Muscle layer of duodenum (tissue), 2 donors: Measurements from ENCODE around the gene NOSIP.

Source experiments
- H3K27ac ChIP-seq: one replicate; pipeline ENCODE4 v1.7.0; 2013; ENCODE audit warnings: mild to moderate bottlenecking, low read length
- H3K27me3 ChIP-seq: one replicate; pipeline ENCODE4 v1.7.0; 2013; ENCODE audit warnings: low read depth, mild to moderate bottlenecking, control low read depth, low read length
- H3K36me3 ChIP-seq, 2 donors: one replicate each; pipeline ENCODE4 v1.7.0; 2013; ENCODE audit warnings: low read length in 2 of 2, control low read depth in 1 of 2, mild to moderate bottlenecking in 1 of 2; ENCODE audit not compliant: insufficient read depth in 2 of 2, control insufficient read depth in 1 of 2
- H3K4me1 ChIP-seq, 2 donors: one replicate each; pipeline ENCODE4 v1.7.0; 2013; ENCODE audit warnings: low read length in 2 of 2, mild to moderate bottlenecking in 2 of 2, control low read depth in 1 of 2, moderate library complexity in 1 of 2; ENCODE audit not compliant: insufficient read depth in 2 of 2, control insufficient read depth in 1 of 2
- H3K4me3 ChIP-seq, 2 donors: one replicate each; pipeline ENCODE4 v1.7.0; 2013; ENCODE audit warnings: low read length in 2 of 2, low read depth in 1 of 2, mild to moderate bottlenecking in 1 of 2
- H3K9me3 ChIP-seq, 2 donors: one replicate each; pipeline ENCODE4 v1.7.0; 2013; ENCODE audit warnings: low read length in 2 of 2, control low read depth in 1 of 2, mild to moderate bottlenecking in 1 of 2; ENCODE audit not compliant: control insufficient read depth in 1 of 2
- donor health status: healthy.

Gene NOSIP

DNA sequence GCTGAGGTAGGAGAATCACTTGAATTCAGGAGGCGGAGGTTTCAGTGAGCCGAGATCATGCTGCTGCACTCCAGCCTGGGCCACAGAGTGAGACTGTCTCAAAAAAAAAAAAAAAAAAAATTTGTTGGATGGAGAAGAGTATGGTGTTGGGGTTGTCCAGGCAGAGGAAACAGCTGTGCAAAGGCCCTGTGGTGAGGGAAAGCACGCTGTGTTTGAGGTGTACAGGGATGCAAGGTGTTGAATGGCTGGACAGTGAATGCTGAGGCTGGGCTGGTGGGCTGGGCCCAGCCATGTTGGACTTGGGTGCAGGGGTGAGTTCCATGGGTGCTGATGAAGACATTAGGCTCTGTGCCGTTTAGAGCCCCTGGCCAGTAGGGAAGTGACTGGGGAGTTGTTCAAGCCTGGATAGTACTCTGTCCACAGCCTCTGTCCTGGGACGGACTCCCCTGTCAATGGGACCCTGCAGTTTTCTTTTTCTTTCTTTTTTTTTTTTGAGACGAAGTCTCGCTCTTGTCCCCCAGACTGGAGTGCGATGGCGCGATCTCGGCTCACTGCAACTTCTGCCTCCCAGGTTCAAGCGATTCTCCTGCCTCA is 29.2 kb upstream of the NOSIP start:
- Histone ChIP-seq H3K27ac (no peak overlapping the region), H3K4me3 (no peak overlapping the region), H3K4me1 (peaks cover 0 to 3% of the 10 kb centered on the region in 2 donors), H3K9me3 (no peaks in the 10 kb centered on the region), H3K27me3 (no peaks in the 10 kb centered on the region), H3K36me3 (peaks cover 3 to 41% of the 10 kb centered on the region in 2 donors)

DNA sequence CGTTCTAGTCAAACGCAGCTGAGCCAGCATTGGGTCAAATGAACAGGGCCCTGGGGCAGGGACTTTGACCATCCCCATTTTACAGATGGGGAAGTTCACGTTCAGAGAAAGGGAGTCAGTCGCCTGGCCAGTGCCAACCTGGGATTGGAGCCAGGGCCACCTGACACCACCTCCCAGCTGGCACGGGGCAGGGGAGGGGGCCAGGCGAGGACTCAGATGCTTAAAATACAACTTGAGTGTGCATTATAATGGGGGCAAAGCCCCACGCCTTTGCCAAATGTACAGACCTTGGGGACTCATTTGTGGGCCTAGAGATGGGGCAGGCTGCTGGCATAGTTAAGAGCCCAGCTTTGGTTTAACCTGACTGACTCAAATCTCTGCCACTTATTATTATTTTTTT is 25.2 kb upstream of the NOSIP start:
- peaks cover 15 to 59% of the 10 kb centered on the region in 2 donors for H3K36me3 ChIP-seq
- no peak overlapping the region for H3K27ac ChIP-seq
- no peaks in the 10 kb centered on the region for H3K4me1 ChIP-seq

DNA sequence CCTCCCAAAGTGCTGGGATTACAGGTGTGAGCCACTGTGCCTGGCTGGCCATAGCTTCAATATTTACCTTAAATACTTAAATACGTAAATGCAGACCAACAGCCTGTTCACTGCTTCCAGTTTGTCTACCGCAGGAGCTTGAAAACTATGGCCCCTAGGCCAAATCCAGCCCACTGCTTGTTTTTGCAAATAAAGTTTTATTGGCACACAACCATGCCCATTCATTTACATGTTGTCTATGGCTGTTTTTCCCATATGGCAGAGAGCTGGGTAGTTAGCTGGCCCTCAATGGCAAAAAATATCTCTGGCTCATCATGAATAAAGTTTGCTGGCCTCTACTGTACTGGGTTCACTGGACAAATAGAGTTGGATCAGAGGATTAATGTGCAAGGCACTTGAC is 22.4 kb upstream of the NOSIP start:
- peaks cover 20 to 54% of the 10 kb centered on the region in 2 donors for H3K36me3 ChIP-seq
- no peak overlapping the region for H3K4me3 ChIP-seq
- no peaks in the 10 kb centered on the region for H3K9me3 ChIP-seq
- H3K27ac ChIP-seq: no peak overlapping the region
- no peaks in the 10 kb centered on the region for H3K4me1 ChIP-seq
- no peaks in the 10 kb centered on the region for H3K27me3 ChIP-seq

More for the DNA sequence above, 25.2 kb upstream of the NOSIP start:
- Histone ChIP-seq H3K4me3 (no peak overlapping the region), H3K27me3 (no peaks in the 10 kb centered on the region), H3K9me3 (no peaks in the 10 kb centered on the region)

DNA sequence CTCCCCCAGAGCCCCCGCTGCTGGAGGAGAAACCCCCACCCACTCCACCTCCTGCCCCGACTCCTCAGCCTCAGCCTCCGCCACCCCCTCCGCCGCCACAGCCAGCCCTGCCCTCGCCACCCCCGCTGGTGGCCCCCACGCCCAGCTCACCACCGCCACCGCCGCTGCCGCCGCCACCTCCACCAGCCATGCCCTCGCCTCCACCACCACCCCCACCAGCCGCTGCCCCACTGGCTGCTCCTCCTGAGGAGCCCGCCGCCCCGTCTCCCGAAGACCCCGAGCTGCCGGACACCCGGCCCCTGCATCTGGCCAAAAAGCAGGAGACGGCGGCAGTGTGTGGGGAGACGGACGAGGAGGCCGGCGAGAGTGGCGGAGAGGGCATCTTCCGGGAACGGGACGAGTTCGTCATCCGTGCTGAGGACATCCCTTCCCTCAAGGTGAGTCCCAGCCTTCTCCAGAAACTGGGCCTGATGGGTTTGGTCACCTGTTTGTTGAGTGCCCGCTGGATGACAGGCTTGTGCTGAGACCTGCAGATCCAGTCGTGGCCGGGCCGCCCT is 21.2 kb upstream of the NOSIP start:
- Histone ChIP-seq H3K4me1 (no peaks in the 10 kb centered on the region), H3K27me3 (no peaks in the 10 kb centered on the region), H3K4me3 (no peak overlapping the region), H3K36me3 (peaks cover 16 to 60% of the 10 kb centered on the region in 2 donors), H3K9me3 (no peaks in the 10 kb centered on the region), H3K27ac (no peak overlapping the region)

DNA sequence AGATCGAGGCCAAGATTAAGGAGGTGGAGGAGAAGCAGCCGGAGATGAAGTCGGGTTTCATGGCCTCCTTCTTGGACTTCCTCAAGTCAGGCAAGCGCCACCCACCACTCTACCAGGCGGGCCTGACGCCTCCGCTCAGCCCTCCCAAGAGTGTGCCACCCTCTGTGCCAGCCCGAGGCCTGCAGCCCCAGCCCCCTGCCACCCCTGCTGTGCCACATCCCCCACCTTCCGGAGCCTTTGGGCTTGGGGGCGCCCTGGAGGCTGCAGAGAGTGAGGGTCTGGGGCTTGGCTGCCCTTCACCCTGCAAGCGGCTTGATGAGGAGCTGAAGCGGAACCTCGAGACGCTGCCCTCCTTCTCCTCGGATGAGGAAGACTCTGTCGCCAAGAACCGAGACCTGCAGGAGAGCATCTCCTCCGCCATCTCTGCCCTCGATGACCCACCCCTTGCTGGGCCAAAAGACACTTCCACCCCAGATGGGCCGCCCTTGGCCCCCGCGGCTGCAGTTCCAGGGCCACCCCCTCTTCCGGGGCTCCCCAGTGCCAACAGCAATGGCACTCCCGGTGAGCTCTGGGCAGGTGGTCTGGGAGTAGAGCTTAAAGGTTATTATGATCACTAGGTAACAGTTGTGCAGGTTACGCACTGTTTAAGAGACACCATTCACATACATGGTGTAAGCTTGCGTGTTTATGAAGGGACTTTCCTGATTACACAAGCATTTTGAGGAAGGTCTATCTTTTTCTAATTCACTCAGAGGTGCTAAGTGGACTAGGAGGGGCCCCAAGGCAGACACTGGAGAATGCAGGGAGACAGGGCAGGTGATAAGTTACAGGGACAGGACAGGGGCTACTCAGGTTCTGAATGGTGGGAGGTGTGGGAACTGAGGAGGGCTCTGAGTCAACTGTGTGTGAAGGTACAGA is 19.3 kb upstream of the NOSIP start:
- Histone ChIP-seq H3K36me3 (peaks cover 16 to 68% of the 10 kb centered on the region in 2 donors), H3K4me1 (no peaks in the 10 kb centered on the region), H3K27ac (no peak overlapping the region)

DNA sequence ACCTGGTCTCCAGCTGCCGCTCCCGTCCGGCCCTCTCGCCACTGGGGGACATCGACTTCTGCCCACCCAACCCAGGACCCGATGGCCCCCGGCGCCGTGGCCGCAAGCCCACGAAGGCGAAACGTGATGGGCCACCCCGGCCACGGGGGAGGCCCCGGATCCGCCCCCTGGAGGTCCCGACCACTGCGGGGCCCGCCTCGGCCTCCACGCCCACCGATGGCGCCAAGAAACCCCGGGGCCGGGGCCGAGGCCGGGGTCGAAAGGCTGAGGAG is 17.3 kb upstream of the NOSIP start:
- Histone ChIP-seq H3K27me3 (no peaks in the 10 kb centered on the region), H3K4me1 (peaks cover 4 to 13% of the 10 kb centered on the region in 2 donors), H3K27ac (no peak overlapping the region), H3K4me3 (no peak overlapping the region), H3K9me3 (no peaks in the 10 kb centered on the region), H3K36me3 (peaks cover 17 to 64% of the 10 kb centered on the region in 2 donors)

More for the DNA sequence above, 19.3 kb upstream of the NOSIP start:
- no peak overlapping the region for H3K4me3 ChIP-seq
- no peaks in the 10 kb centered on the region for H3K27me3 ChIP-seq
- H3K9me3 ChIP-seq: no peaks in the 10 kb centered on the region

DNA sequence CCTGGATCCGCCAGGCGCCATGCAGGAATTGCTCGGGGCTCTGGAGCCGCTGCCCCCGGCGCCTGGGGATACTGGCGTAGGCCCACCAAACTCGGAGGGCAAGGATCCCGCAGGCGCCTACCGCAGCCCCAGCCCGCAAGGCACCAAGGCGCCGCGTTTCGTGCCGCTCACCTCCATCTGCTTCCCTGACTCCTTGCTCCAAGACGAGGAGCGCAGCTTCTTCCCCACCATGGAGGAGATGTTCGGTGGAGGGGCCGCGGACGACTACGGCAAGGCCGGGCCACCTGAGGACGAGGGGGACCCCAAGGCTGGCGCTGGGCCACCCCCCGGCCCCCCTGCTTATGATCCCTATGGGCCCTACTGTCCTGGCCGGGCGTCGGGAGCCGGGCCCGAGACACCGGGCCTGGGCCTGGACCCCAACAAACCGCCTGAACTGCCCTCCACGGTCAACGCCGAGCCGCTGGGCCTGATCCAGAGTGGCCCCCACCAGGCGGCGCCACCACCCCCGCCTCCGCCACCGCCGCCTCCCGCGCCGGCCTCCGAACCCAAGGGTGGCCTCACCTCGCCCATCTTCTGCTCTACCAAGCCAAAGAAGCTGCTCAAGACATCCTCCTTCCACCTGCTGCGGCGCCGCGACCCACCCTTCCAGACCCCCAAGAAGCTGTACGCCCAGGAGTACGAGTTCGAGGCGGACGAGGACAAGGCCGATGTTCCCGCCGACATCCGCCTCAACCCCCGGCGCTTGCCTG is 16.8 kb upstream of the NOSIP start:
- H3K9me3 ChIP-seq: no peaks in the 10 kb centered on the region
- H3K27me3 ChIP-seq: no peaks in the 10 kb centered on the region
- H3K27ac ChIP-seq: no peak overlapping the region
- peaks cover 16 to 60% of the 10 kb centered on the region in 2 donors for H3K36me3 ChIP-seq
- no peak overlapping the region for H3K4me3 ChIP-seq
- peaks cover 7 to 18% of the 10 kb centered on the region in 2 donors for H3K4me1 ChIP-seq

DNA sequence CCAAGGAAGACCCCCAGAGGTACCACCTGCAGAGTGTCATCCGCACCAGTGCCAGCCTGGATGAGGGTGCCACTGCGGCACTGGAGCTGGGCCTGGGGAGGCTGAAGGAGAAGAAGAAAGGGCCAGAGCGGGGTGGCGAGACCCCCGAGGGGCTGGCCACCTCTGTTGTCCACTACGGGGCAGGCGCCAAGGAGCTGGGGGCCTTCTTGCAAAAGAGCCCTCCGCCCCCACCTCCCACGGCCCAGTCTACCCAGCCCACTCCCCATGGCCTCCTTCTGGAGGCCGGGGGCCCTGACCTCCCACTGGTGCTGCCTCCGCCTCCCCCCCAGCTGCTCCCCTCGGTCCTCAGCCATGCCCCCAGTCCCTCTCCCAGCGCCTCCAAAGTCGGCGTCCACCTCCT is 16.1 kb upstream of the NOSIP start:
- H3K4me3 ChIP-seq: no peak overlapping the region
- H3K4me1 ChIP-seq: peaks cover 7 to 23% of the 10 kb centered on the region in 2 donors
- H3K27ac ChIP-seq: no peak overlapping the region
- peaks cover 10 to 53% of the 10 kb centered on the region in 2 donors for H3K36me3 ChIP-seq
- H3K9me3 ChIP-seq: no peaks in the 10 kb centered on the region
- H3K27me3 ChIP-seq: no peaks in the 10 kb centered on the region

DNA sequence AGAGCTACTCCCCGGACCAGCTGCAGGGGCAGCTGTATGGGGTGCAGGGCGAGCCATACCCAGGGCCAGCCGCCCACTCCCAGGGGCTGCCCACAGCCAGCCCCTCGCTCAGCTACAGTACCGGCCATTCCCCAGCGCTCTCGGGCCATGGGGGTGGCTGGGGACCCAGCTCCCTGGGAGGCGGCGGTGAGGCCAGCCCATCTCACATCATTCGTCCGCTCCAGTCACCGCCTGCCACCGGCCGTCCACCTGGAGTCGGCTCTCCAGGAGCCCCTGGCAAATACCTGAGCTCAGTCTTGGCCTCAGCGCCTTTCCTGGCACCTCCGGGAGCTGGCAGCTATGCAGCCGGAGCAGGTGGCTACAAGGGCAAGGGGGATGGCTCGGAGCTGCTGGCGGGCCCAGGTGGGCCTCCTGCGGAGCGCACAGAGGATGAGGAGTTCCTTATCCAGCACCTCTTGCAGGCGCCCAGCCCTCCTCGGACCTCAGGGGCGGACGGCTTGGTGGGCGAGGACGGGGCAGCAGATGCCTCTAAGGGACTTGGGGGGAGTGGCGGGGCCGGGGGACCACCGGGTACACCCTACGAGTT is 15.6 kb upstream of the NOSIP start:
- no peaks in the 10 kb centered on the region for H3K27me3 ChIP-seq
- H3K27ac ChIP-seq: no peak overlapping the region
- H3K4me3 ChIP-seq: no peak overlapping the region
- H3K36me3 ChIP-seq: peaks cover 10 to 49% of the 10 kb centered on the region in 2 donors
- H3K9me3 ChIP-seq: no peaks in the 10 kb centered on the region
- peaks cover 7 to 23% of the 10 kb centered on the region in 2 donors for H3K4me1 ChIP-seq

DNA sequence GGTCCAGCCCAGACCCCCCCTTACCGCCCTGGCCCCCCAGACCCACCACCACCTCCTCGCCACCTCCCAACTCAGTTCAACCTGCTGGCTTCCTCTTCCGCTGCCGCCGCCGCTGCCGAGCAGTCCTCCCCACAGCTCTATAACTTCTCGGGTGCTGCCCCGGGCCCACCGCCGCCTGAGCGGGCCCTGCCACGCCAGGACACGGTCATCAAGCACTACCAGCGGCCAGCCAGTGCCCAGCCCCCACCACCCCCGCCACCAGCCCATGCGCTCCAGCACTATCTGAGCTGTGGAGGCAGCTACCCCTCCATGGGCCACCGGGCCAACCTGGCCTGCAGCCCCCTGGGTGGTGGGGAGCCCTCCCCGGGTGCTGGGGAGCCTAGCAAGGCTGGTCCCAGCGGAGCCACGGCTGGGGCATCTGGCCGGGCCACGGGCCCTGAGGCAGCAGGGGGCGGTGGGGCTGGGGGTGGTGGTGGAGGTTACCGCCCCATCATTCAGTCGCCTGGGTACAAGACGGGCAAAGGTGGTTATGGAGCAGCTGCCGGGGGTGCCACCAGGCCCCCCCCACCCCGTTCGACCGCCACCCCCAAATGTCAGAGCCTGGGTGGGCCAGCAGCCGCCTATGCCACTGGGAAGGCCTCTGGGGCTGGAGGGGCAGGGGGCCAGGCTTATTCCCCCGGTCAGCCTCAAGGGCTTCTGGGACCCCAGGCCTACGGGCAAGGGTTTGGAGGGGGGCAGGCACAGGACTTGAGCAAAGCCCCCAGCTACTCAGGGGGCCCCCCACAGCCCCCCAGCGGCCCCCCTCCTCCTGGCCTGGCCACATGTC is 14.8 kb upstream of the NOSIP start:
- Histone ChIP-seq H3K4me3 (no peak overlapping the region), H3K27me3 (no peaks in the 10 kb centered on the region), H3K27ac (no peak overlapping the region), H3K4me1 (peaks cover 7 to 23% of the 10 kb centered on the region in 2 donors), H3K36me3 (peaks cover 10 to 45% of the 10 kb centered on the region in 2 donors), H3K9me3 (no peaks in the 10 kb centered on the region)
